HG03097 (cell line): ENCODE measurements around the gene GASK1A.
"Not testable (repeated sequence)": the region's sequence is repeated elsewhere in the genome, so short reads cannot be mapped to it uniquely, and the experiment has no call there.

ENCODE experiments used
- ATAC-seq: cut with Tn5 transposase; IDR thresholded peaks from one replicate; pipeline ENCODE4 v1.9.1; 2021; ENCODE audit not compliant: unreplicated experiment, low FRiP score

GASK1A gene

DNA sequence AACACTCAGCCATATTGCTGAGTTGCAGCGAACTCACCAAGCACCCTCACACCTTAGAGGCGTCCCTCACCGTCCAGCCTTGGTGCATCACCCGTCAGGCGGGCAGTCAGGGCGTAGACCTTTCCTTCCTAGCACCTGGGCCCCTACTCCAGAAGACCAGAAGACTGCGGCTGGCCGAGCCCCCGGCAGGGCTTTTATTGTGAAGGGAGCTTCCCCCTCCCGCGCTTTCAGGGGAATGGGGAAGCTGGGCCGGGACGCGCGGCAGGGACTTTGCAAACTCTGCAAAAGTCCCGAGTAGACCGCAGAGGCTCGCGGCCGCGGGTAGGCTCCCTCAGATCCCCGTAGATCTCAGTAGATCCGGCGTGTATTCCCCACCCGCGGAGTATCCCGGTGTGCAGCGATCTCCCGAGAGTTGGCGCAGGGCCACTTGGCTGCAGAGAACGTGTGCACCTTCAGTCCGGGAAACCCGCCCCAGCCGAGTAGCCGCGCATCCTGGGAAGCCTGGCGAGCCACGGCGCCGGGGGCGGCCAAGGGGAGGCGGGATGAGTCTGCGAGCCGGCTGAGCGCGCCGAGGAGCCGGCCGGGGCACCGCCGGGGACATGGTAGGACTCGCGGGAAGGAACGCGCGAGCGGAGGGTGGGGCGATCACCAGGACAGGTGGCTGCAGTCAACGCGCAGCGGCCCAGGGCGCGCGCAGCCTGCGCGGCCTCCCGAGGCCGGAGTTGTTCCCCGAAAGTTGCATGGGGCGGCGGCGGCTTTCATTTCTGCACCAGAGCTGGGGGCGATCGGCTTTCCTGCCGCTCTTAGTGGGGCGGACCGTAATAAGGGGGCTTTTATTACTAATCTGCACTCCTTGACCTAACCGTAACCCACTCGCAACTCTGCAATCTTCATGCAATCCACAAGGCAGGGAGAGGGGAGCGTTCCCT is at the start of gene GASK1A:
Gene GASK1A (plus strand): TSS at position 268 of the 929 bp plus-strand sequence. CDS start 332 bp downstream, at position 600.
- ATAC-seq: no peak

DNA sequence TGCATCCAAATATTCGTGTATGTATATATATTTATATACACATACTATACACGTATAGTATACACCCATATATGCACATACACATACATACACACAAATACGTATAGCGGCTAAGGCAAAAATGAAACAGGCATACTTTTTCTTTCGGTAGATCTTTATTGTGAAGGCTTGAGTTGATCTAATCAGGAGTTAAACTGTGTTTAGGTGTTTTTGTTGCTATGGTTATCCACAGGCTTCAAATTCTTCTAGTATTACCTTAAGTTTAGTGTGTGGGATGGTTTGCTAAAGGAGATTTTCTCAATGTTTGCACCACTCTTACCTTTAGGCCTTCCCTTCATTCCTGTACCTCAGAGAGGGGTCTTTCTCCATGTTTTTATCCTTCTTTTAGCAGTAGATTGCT is 45.0 kb upstream of the GASK1A start:
- no peak for ATAC-seq

DNA sequence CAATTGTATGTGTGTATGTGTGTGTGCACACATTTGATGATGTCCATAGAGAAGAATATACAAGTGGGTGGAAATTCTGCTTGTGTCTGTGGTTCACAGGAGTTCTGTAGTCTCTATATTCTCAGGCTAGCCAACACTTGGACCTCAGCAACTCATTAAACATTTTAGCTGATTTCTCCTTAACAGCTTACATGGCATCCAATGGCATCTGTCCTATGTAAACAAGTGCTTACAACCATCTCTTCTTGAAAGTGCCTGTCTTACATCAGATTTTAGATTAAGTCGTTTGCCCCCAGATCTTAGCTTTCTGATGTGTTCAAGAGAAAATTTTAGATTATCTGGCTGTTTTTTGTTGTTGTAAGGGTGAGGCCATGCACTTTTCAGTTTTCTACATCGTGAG is 44.2 kb upstream of the GASK1A start:
- ATAC-seq: no peak

DNA sequence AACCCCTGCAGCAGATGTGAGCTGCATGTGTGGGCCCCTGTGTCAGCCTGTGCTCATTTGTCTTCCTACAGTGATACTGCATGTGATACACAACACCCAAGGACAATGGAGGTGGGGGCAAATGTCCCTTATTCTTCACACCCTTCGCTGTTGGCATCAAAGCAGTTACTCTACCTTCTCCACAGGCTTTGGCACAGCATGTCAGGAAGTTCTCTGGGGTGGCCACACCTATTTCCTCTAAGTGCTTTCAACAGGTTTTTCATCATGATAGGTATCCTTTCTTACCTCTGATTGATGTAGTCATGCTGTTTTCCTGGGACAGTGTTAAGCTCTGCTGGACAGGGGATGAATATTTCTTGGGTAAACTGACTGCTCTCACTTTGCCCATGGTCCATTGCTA is 43.6 kb upstream of the GASK1A start:
- no peak for ATAC-seq

DNA sequence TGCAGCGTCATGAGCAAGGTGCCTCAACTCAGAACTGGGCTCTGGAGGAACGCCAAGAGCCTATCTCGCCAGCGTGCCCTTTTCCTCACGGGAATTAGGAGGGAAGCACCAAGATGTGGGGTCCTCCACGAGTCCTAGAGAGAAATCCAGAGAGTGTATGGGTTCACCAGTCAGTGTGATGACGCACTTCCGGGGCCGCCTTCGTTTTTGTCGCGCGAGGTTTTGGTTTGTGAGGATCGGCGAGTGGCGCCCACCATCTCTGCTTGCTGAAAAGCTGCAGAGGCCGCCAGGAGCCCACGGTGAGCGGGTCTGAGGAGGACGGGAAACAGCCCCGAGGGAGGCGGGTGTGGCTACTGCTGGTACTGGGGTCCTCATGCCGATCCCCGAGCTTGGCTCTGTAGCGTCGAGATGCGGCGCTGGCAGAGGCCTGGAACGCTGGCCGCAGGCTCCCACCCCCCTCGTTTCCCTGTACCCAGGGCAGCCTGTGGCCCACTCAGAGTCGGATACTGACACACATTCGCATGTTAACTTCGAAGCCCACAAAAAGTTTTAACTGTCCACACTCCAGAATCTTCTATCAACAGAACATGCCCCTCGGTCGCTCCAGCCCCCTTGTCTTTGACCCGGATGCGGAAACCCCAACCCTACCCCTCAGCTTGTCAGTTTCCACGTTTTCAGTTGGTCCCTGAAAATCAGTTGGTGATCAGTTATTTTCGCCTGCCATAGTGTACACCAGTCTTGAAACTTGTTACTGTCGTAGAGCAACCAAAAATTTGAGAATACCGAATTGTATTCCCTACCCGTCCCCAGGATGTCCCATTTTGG is 42.7 kb upstream of the GASK1A start:
- ATAC-seq: no peak

DNA sequence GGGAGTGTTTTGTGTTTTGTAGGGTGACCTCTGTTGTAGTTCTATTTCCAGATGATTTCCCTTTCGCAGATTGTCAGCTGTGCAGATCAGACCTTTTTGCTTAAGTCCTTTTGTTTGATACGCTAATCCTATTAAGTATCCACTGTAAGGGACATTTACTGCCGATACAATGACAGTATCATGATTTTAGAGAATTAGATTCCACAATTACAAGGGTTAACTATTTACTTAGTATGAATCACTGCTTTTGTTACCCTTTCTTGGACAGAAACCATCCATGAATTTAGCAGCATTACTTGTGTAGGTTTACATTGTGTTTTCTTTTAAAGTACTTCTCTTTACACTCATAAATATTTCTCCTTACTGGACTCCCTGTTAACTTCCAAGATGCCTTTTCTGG is 41.8 kb upstream of the GASK1A start:
- no peak for ATAC-seq

DNA sequence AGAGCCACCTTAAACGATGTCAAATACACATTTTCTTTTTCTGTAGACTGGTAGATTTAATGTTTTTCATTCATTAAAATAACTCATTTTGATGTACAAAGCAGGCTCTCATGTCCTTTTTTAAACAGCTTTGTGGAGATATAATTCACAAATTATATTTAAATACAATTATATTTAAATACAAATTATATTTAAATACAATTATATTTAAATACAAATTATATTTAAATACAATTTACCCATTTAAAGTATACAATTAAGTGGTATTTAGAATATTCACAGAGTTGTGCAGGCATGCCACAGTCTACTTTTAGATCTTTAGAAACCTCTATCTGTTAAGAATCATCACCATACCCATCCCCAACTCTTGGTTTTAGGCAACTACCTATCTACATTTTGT is 36.4 kb upstream of the GASK1A start:
- ATAC-seq: no peak

DNA sequence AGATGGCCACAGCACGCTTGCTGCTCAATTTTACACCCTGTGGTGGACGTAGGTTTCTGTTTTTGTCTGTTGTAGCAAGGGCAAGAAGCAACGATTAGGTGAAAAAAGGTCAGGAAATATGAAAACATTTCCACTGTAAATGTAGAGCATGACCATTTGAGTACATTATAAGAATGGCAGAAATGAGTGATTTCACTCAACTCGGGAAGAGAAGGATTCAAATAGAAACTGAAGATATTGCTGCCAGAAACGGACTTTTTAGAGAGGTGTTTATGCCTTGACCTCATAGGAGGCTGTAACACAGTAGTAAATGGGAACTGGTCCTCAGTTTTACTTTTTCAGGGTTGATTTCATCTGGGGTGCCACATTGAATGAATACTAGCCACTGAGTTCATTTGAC is 33.1 kb upstream of the GASK1A start:
- no peak for ATAC-seq

DNA sequence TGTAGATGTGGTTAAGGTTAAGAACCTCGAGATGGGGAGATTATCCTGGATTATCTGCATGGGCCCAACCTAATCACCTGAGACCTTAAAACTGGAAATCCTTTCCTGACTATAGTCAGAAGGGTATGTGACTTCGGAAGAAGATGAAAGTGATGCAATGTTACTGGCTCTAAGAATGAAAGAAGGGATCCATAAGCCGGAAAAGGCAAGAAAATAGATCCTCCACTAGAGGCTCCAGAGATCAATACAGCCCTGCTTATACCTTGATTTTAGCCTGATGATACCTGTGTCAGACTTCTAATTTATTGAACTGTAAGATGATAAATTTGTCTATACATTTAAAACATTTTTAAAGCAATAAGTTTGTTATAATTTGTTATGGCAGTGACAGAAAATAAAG is 21.5 kb upstream of the GASK1A start:
- no peak for ATAC-seq

DNA sequence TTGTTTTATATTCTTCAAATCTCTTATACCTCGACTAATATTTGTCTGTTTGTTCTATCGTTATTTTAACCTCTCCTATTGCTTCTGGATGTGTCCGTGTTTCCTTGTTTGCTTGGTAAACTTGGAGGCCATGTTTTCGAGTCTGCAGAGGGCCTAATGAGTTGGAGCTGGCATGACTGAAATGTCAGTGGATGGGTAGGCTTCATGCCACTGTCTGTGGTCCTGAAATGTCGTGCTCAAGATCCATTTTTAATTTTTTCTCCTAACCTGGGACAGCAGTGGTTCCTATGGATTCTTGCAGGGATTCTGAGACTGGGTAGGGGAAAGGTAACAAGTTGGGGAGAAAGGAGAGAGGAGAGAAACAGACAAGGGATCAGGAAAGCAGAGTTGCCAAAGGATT is 18.8 kb upstream of the GASK1A start:
- no peak for ATAC-seq

DNA sequence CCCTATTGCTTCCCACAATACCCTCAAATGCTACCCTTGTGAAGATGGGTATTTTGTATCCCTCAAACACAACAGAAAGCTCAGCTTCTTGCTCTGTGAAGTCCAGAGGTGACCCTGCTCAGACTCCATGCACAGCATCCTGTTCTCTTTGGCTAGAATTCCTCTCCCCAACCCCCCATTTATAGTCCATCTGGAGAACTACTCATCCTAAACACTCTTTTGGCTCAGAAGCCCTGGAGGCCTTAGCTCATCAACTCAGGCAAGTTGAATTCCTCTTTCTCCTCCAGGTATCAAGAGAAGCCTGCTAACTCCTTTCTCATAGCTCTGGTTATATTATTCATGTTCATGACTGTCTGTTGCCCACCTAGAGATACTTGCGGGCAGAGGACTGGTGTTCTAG is 18.3 kb upstream of the GASK1A start:
- no peak for ATAC-seq

DNA sequence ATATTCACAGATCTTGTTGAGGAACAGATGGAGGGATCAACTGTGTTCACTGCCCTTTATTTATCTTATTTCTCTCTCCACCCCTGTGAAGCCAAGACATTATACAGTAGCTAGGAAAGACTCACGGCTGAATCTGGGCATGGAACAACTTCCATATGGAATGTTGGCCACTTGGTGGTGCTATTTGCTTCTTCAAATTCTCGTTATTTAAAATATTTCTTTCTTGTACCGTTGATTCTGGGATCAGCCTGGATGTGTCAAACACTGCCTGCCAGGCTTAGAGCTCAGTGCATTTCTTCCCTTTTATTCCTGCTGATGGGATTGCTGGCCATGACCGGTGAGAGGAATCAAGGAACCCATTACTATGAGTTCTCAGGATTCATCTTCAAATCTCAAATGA is 17.5 kb upstream of the GASK1A start:
- no peak for ATAC-seq

DNA sequence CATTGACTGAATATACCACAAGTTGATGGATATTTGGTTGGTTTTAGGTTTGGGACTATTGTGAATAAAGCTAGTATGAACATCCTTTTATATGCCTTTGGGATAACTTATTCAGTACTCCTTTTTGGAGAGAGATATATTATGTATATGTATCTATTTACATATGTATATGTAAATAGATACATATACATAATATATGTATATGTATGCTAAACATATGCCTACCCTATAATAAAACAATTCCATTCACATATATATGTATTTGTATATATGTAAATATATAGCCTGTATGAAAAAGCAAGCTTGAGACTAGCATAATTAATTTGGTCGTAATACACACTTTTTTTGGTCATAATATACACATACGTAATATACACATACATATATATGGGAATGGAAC is 15.8 kb upstream of the GASK1A start:
- ATAC-seq: no peak

DNA sequence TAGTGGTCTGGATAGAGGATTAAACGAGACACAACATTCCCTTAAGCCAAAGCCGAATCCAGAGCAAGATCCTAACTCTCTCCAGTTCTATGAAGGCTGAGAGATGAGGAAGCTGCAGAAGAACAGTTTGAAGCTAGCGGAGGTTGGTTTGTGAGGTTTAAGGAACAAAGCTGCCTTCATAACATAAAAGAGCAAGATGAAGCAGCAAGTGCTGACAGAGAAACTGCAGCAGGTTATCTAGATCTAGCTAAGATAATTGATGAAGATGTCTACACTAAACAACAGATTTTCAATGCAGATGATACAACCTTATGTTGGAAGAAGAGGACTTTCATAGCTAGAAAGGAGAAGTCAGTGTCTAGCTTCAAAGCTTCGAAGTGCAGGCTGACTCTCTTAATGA is 14.8 kb upstream of the GASK1A start:
- no peak for ATAC-seq

DNA sequence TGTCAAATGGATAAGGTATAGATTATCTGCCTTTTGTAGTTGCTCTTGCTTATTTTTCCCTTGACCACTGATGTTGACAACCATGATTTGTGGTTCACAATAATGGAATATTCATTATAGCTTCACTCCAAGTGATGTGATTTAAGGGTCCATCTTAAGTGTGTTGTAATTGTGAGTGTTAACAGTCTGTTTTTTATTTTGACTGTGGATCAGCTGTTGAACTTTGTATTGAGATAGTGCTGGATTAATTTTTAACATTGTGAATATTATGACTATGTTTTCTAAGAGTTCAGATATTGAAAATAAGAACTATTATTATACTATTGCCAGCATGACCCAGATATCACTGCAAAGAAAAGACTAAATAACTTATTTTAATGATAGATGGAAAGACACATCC is 8.6 kb upstream of the GASK1A start:
- ATAC-seq: no peak

DNA sequence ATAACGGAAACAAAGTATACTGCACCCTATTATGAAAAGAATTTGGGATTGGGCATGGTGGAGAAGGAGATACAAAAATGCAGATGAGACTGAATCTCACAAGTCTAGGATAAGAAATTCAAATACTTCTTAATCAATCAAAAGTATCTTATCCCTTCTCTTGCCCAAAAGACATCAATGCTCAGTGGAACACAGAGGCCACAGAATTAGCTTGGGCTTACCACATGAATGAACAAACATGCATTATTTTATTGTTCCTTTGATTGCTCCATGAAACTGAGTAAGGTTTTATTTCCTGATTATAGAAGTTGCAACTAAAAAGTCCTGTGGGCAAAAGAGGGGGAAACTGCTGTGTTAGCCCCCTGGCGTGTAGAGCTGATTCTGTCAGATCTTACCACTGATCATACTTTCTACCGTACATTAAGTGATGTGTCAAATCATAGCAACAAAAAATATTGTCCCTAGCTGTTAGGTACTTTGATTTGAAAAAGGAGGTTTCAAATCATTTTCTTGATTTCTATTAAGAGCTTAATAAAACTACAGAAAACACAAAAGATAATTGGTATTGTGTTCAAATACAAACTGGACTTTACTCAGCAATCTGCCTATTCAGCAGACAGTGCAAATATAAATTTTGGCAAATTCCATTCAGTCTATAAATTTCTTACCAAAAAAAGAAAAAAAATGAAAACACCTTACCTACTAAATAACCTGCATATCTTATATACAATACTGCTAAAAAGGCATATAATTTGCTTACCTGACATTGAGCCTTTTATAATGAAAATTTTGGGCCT is 7.9 kb upstream of the GASK1A start:
- ATAC-seq: no peak

DNA sequence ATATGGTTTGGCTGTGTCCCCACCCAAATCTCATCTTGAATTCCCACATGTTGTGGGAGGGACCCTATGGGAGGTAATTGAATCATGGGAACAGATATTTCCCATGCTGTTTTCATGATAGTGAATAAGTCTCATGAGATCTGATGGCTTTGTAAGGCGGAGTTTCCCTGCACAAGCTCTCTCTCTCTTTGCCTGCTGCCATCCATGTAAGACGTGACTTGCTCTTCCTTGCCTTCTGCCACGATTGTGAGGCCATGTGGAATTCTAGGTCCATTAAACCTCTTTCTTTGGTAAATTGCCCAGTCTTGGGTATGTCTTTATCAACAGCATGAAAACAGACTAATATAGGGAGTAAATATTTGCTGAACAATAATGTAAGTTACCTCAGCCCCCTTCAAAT is 4.2 kb upstream of the GASK1A start:
- not testable (repeated sequence) for ATAC-seq

DNA sequence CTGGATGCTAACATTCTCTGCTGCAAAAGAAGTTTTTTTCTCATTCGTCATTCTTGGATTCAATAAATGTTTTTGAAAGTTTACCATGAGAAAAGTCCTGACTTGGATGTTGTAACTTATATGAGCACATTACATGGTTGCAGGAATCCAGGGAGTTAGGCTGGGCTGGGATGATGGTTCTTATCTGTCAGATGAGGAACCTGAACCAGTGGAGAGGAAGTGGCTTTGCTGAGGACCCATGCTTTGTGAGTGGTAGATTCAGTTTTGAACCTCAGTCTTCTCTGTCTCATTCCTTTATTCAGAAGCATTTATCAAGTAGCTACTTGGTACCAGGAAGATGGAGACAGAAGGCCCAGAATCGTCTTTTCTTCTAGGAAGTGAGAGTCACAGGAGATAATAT is 3.7 kb upstream of the GASK1A start:
- no peak for ATAC-seq

DNA sequence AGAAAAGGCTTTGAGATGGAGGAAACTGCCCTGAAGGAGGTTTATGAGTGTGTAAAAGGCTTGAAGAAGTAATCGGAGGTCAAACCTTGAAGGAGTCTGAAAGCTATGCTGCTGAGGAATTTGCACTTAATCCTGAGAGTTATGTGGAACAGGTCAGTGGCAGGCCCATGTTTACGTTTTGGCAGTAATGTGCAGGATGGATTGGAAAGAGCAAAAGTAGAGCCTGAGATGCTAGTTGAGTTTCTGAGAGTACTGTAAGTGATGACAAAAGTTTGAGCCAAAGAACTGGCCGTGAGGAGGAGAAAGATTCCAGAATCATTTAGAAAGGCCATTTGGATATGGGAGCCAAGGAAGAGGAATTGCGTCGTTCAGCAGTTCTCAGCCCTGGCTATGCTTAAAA is 3.2 kb upstream of the GASK1A start:
- ATAC-seq: no peak

DNA sequence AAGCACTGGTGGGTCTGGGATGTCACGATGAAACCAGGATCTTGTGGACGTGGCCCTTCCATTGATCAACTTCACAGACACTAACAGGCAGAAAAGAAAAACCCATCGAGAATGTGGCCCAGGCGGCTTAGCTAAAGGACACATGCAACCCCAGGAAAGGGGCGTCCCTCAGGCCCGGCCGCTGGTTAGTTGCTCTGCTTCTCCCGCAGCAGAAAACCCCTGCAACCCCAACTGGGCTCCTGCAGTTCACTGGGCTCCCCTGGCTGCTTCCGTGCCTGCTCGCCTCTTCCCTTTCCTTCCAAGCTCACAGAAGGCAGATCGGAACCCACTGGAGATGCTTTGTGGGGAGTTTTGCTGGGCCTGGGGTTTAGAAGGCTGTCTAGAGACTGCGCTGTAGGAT is 1.1 kb downstream of the GASK1A start:
- ATAC-seq: no peak

DNA sequence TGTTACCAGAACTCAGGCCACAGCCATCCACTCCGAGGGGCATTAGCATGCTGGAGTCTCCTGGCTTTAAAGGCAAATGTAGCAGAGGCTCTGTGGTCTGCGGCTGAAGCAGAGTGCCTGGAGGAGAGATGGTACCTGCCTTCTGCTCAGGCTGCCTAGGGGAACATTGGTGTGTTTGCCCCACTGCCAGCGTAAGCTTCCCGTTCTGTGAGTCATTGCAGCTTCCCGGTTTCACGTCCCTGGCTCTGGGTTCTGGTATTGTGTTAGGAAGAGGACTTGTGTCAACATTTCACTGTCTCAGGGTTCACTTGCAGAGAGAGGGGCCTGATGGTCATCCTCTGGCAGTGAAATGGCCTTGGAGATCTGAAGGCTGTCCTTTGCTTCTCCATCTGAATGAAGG is 1.8 kb downstream of the GASK1A start:
- no peak for ATAC-seq
